ENCODE results near the gene RIT2.

GRCh38 chr18:42980426-42980825, 135.1 kb downstream of the RIT2 start:
- TF ChIP-seq POLR2A (IDR thresholded peaks at IDR 0.05) (no peak), POLR2AphosphoS5 (IDR thresholded peaks at IDR 0.05) (no peak), EP300 (IDR thresholded peaks at IDR 0.05) (no peak)
- TF ChIP-seq, protein P1, sequence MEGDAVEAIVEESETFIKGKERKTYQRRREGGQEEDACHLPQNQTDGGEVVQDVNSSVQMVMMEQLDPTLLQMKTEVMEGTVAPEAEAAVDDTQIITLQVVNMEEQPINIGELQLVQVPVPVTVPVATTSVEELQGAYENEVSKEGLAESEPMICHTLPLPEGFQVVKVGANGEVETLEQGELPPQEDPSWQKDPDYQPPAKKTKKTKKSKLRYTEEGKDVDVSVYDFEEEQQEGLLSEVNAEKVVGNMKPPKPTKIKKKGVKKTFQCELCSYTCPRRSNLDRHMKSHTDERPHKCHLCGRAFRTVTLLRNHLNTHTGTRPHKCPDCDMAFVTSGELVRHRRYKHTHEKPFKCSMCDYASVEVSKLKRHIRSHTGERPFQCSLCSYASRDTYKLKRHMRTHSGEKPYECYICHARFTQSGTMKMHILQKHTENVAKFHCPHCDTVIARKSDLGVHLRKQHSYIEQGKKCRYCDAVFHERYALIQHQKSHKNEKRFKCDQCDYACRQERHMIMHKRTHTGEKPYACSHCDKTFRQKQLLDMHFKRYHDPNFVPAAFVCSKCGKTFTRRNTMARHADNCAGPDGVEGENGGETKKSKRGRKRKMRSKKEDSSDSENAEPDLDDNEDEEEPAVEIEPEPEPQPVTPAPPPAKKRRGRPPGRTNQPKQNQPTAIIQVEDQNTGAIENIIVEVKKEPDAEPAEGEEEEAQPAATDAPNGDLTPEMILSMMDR (IDR thresholded peaks at IDR 0.05) = no peak
